HepG2 (cell line): Measurements from ENCODE around the gene GMPPA. TPM values are rescaled to one million over a fixed set of nuclear protein-coding genes. Genes with fewer than 3 reads are reported as not detected.

Experiments
- ATF5 ChIP-seq: sonication (generic); formaldehyde crosslinking; IDR thresholded peaks from 2 replicates; pipeline ENCODE4 v1.4.0; 2020; ENCODE audit warnings: mild to moderate bottlenecking, low read depth, missing genetic modification reagents
- KAT7 ChIP-seq: IDR thresholded peaks from 2 replicates; pipeline ENCODE4 v1.6.1; 2018; ENCODE audit warnings: borderline replicate concordance, missing compliant biosample characterization
- SAP130 ChIP-seq: IDR thresholded peaks from 2 replicates; pipeline ENCODE4 v1.6.1; 2016; ENCODE audit warnings: low read depth
- TP53 ChIP-seq: sonication (generic); formaldehyde crosslinking; conservative IDR thresholded peaks from 2 replicates; pipeline ENCODE4 v1.4.0; 2020; ENCODE audit warnings: missing genetic modification reagents
- ZBTB37 ChIP-seq: sonication (generic); formaldehyde crosslinking; IDR thresholded peaks from 2 replicates; pipeline ENCODE4 v1.4.0; 2020; ENCODE audit warnings: mild to moderate bottlenecking, missing genetic modification reagents
- ZMAT3 ChIP-seq: sonication (generic); formaldehyde crosslinking; conservative IDR thresholded peaks from 2 replicates; pipeline ENCODE4 v1.7.0; 2021; ENCODE audit warnings: missing genetic modification reagents
- ZNF362 ChIP-seq: sonication (generic); formaldehyde crosslinking; IDR thresholded peaks from 2 replicates; pipeline ENCODE4 v1.4.0; 2020; ENCODE audit warnings: missing genetic modification reagents, mild to moderate bottlenecking, borderline replicate concordance
- ZSCAN5A ChIP-seq: sonication (generic); formaldehyde crosslinking; IDR thresholded peaks from 2 replicates; pipeline ENCODE4 v1.8.0; 2022; ENCODE audit warnings: mild to moderate bottlenecking, missing genetic modification reagents, borderline replicate concordance
- polyA plus RNA-seq, 8 experiments: library from polyadenylated mRNA; depleted of rRNA in 3 of 8; stranded (reverse) in 7 of 8; unstranded in 1 of 8; fragments of >200 nt; fragmentation: Illumina TruSeq in 4 of 8; extraction: Trizol in 4 of 8; gene quantifications; 2 replicates each; pipeline versions ENCODE4 v1.2.1 to v1.2.3, GENCODE V29; 2011 to 2016; ENCODE audit warnings: low read depth in 4 of 8, missing spikeins in 1 of 8, mixed read lengths in 1 of 8; ENCODE audit not compliant: insufficient read depth in 1 of 8
- total RNA-seq, 5 experiments: library from RNA; depleted of rRNA; stranded (reverse); fragments of >200 nt; fragmentation: Illumina TruSeq; extraction: Trizol; gene quantifications; 2 replicates each; pipeline ENCODE4 v1.2.3, GENCODE V29; 2016; ENCODE audit warnings: low read depth in 1 of 5
- TF ChIP-seq, protein P1 (sequence below): IDR thresholded peaks from 2 replicates; pipeline ENCODE4 v1.6.1; 2012; ENCODE audit warnings: low read length, improper control_type of control experiment
- TF ChIP-seq, protein P2 (sequence below): sonication (generic); formaldehyde crosslinking; IDR thresholded peaks from 2 replicates; pipeline ENCODE4 v1.8.1; 2023; ENCODE audit warnings: mild to moderate bottlenecking, inconsistent platforms, moderate library complexity, missing genetic modification reagents, borderline replicate concordance
- TF ChIP-seq, protein P3 (sequence below): IDR thresholded peaks from 2 replicates; pipeline ENCODE4 v1.6.1; 2012; ENCODE audit warnings: low read depth, low read length, improper control_type of control experiment
- TF ChIP-seq, protein P4 (sequence below): sonication (generic); formaldehyde crosslinking; IDR thresholded peaks from 2 replicates; pipeline ENCODE4 v1.5.0; 2020; ENCODE audit warnings: missing genetic modification reagents

Gene GMPPA
- total and polyA plus RNA-seq, 2 of the 13 experiments (the other 11 are each of a cell fraction or from before 2014, with no cell fraction given), result 81.1 to 106 TPM

DNA sequence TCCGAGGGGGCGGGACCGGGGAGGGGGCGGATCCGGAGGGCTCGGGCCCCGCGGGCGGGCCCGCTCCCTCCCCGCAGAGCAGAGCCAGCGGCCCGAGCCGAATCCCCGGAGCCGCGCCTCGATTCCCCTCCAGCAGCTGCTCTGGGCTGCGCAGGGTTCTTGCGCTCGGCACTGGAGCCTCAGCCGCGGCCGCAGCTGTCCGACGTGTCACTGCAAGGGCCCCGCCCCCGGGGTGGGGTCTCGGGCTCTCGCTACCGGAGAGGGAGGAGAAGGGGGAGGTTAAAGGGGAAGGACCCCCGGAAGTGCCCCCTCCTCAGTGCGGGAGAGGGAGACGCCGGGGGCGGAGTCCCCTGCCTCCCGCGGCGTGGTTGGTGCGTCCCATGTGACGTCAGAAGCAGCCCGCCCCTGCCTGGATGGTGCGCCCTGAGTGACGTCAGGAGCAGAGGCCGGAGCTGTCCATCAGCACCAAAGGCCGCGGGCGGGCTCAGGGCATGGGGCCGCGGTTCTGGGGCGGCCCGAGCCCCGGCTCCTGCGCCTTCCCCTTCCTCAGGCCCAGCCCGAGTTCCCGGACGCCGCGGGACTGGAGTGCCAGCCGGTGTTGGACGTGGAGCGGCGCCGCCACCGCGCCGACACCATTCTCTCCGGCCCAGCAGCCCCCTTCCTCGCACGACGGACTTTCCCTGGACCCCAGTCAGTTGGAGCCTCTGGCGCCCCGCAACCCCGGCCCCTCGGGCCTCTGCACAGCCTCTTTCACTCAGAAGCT is 45.1 kb downstream of the GMPPA start, which contains the start of the genes CHPF and TMEM198 (continued):
- no peak; the same call in 1 of the 2 replicates for TF ChIP-seq ZSCAN5A (CRISPR knock-in tag)
- TF ChIP-seq, protein P1, sequence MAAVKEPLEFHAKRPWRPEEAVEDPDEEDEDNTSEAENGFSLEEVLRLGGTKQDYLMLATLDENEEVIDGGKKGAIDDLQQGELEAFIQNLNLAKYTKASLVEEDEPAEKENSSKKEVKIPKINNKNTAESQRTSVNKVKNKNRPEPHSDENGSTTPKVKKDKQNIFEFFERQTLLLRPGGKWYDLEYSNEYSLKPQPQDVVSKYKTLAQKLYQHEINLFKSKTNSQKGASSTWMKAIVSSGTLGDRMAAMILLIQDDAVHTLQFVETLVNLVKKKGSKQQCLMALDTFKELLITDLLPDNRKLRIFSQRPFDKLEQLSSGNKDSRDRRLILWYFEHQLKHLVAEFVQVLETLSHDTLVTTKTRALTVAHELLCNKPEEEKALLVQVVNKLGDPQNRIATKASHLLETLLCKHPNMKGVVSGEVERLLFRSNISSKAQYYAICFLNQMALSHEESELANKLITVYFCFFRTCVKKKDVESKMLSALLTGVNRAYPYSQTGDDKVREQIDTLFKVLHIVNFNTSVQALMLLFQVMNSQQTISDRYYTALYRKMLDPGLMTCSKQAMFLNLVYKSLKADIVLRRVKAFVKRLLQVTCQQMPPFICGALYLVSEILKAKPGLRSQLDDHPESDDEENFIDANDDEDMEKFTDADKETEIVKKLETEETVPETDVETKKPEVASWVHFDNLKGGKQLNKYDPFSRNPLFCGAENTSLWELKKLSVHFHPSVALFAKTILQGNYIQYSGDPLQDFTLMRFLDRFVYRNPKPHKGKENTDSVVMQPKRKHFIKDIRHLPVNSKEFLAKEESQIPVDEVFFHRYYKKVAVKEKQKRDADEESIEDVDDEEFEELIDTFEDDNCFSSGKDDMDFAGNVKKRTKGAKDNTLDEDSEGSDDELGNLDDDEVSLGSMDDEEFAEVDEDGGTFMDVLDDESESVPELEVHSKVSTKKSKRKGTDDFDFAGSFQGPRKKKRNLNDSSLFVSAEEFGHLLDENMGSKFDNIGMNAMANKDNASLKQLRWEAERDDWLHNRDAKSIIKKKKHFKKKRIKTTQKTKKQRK, result no peak
- TF ChIP-seq ZNF362, result no peak
- peak; percentile 93; the same call in 1 of the 2 replicates for TF ChIP-seq KAT7
- peak; percentile 65 for TF ChIP-seq TP53 (CRISPR knock-in tag)
- TF ChIP-seq, protein P2, sequence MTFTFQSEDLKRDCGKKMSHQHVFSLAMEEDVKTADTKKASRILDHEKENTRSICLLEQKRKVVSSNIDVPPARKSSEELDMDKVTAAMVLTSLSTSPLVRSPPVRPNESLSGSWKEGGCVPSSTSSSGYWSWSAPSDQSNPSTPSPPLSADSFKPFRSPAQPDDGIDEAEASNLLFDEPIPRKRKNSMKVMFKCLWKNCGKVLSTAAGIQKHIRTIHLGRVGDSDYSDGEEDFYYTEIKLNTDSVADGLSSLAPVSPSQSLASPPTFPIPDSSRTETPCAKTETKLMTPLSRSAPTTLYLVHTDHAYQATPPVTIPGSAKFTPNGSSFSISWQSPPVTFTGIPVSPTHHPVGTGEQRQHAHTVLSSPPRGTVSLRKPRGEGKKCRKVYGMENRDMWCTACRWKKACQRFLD, result 0 out of 2 replicates have a peak, but pooled peaks have one; percentile 85
- peak; percentile 88 for TF ChIP-seq ZMAT3 (CRISPR knock-in tag)
- TF ChIP-seq ZBTB37, result 0 out of 2 replicates have a peak, but pooled peaks have one; percentile 29
- TF ChIP-seq, protein P3, sequence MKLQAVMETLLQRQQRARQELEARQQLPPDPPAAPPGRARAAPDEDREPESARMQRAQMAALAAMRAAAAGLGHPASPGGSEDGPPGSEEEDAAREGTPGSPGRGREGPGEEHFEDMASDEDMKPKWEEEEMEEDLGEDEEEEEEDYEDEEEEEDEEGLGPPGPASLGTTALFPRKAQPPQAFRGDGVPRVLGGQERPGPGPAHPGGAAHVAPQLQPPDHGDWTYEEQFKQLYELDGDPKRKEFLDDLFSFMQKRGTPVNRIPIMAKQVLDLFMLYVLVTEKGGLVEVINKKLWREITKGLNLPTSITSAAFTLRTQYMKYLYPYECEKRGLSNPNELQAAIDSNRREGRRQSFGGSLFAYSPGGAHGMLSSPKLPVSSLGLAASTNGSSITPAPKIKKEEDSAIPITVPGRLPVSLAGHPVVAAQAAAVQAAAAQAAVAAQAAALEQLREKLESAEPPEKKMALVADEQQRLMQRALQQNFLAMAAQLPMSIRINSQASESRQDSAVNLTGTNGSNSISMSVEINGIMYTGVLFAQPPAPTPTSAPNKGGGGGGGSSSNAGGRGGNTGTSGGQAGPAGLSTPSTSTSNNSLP, result no peak
- TF ChIP-seq SAP130 (CRISPR knock-in tag), result peak; percentile 96
- TF ChIP-seq ATF5 (CRISPR knock-in tag), result 0 out of 2 replicates have a peak, but pooled peaks have one; percentile 56
- TF ChIP-seq, protein P4, sequence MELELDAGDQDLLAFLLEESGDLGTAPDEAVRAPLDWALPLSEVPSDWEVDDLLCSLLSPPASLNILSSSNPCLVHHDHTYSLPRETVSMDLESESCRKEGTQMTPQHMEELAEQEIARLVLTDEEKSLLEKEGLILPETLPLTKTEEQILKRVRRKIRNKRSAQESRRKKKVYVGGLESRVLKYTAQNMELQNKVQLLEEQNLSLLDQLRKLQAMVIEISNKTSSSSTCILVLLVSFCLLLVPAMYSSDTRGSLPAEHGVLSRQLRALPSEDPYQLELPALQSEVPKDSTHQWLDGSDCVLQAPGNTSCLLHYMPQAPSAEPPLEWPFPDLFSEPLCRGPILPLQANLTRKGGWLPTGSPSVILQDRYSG (CRISPR knock-in tag), result peak; percentile 61
